Stimulated activated naive CD8-positive, alpha-beta T cell treated with anti-CD3 and anti-CD28 coated beads, Interleukin-15, Interleukin-2, amounts not matched to agents 100 ng/mL and 50 ng/mL, for 24 hours (primary cell): ENCODE measurements around the gene PSORS1C2.
"Not testable (repeated sequence)": the region's sequence is repeated elsewhere in the genome, so short reads cannot be mapped to it uniquely, and the experiment has no call there.

Experiments
- H3K27ac Mint-ChIP-seq: one replicate; pipeline ENCODE4 v1.8.0; 2021; ENCODE audit warnings: mild to moderate bottlenecking, mixed read lengths
- H3K27me3 Mint-ChIP-seq: one replicate; pipeline ENCODE4 v1.8.0; 2021; ENCODE audit warnings: mixed read lengths
- H3K36me3 Mint-ChIP-seq: one replicate; pipeline ENCODE4 v1.8.0; 2021; ENCODE audit warnings: low read depth, mixed read lengths
- H3K4me1 Mint-ChIP-seq: one replicate; pipeline ENCODE4 v1.8.0; 2021; ENCODE audit warnings: low read depth, mixed read lengths
- H3K4me3 Mint-ChIP-seq: one replicate; pipeline ENCODE4 v1.8.0; 2021; ENCODE audit warnings: mild to moderate bottlenecking, mixed read lengths
- H3K9me3 Mint-ChIP-seq: one replicate; pipeline ENCODE4 v1.8.0; 2021; ENCODE audit warnings: mixed read lengths

Gene PSORS1C2

DNA sequence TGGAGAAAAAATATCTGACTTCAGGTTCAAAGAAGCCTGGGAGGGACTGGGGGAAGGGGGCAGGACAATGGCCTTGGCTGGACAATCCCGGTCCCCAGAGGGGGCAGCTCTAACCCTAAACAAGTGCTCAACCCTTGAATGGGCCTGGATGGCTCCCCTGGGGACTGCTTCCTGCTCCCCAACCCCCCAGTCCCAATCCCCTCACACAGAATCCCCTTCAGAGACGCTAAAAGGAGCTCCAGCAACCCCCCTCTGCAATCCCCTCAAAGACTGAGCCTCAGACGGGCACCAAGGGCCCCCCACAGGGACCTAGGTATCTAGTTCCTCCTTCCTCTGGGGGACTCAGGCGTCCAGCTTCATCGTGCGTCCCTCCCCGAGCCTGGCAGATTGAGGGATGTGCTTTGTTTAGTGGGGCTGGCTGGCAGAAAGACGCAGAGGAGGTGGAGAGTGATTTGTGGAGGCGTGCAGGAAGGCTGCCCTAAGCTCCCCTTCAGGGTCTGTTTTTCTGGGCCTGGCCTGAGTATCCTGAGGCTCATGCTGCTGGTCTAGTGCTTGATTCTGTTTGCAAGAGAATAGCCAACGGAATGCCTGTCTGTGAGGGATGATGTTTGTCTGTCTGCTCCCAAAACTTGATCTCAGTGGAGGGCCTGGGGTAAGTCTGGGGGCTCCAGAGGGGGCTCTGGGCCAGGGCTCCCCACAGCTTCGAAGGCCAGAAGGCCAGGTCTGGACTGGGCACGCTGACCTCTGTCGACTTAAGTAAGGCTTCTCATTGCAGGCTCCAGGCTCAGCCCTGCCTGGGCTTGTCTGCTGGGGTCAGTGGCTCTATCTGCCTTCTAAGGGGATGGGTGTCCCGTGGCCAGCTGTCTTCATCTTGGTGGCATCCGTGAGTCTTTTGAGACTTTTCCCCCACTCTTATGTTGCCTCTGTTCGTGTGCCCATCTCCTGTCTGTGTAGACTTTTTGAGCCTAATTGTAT, 33.4 kb upstream of the PSORS1C2 start:
- no peaks in the 10 kb centered on the region for H3K9me3 Mint-ChIP-seq
- no peaks in the 10 kb centered on the region for H3K36me3 Mint-ChIP-seq
- no peaks in the 10 kb centered on the region for H3K27me3 Mint-ChIP-seq
- H3K4me3 Mint-ChIP-seq: no peak overlapping the region
- H3K4me1 Mint-ChIP-seq: no peaks in the 10 kb centered on the region
- H3K27ac Mint-ChIP-seq: no peak overlapping the region

GRCh38 chr6:31170987-31171671, 32.3 kb upstream of the PSORS1C2 start:
- no peak overlapping the region for H3K4me3 Mint-ChIP-seq
- H3K27ac Mint-ChIP-seq: no peak overlapping the region

DNA sequence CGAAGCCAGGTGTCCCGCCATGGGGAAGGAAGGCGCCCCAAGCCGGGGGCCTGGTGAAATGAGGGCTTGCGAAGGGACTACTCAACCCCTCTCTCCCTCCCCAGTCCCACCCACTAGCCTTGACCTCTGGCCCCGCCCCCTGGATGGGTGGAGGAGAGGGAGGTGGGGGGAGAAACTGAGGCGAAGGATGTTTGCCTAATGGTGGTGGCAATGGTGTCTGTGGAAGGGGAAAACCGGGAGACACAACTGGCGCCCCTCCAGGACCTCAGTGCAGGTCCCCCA, 31.7 kb upstream of the PSORS1C2 start, which contains the start of gene POU5F1:
Gene POU5F1 (minus strand): TSS at position 83 of the 282 bp plus-strand sequence. CDS start 62 bp downstream, at position 21.
- no peak within 1 kb of the TSS for H3K27ac Mint-ChIP-seq
- no peaks in the 10 kb centered on the region for H3K36me3 Mint-ChIP-seq
- no peak within 1 kb of the TSS for H3K4me3 Mint-ChIP-seq
- peaks cover under 1% of the 10 kb centered on the region for H3K4me1 Mint-ChIP-seq
- H3K9me3 Mint-ChIP-seq: no peaks in the 10 kb centered on the region
- no peaks in the 10 kb centered on the region for H3K27me3 Mint-ChIP-seq

More at GRCh38 chr6:31170987-31171671, 32.3 kb upstream of the PSORS1C2 start:
- Mint-ChIP-seq H3K27me3 (no peaks in the 10 kb centered on the region), H3K36me3 (no peaks in the 10 kb centered on the region), H3K4me1 (no peaks in the 10 kb centered on the region), H3K9me3 (no peaks in the 10 kb centered on the region)

DNA sequence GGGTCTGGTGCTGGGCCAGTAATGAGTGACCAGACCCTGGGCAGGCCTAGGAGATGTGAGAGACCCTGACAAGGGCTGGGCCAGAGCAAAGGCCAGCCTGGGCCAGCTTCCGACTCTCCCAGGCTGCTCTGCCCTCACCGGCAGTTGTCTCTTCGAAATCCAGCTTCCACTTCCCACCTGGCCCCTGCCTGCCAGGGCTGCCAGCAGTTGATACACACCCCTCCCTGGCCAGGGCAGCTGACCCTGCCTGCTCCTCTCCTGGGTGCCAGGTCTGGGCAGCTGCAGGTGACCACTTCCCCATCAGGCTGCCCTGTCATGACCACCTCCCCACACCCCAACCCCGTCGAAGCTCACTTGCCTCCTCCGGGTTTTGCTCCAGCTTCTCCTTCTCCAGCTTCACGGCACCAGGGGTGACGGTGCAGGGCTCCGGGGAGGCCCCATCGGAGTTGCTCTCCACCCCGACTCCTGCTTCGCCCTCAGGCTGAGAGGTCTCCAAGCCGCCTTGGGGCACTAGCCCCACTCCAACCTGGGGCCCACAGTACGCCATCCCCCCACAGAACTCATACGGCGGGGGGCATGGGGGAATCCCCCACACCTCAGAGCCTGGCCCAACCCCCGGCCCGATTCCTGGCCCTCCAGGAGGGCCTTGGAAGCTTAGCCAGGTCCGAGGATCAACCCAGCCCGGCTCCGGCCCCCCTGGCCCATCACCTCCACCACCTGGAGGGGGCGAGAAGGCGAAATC, 31.2 kb upstream of the PSORS1C2 start:
- H3K9me3 Mint-ChIP-seq, H3K4me3 Mint-ChIP-seq, H3K27me3 Mint-ChIP-seq, H3K4me1 Mint-ChIP-seq, H3K27ac Mint-ChIP-seq, H3K36me3 Mint-ChIP-seq: not testable (repeated sequence)

- Mint-ChIP-seq H3K4me3 (no peak overlapping the region), H3K36me3 (no peaks in the 10 kb centered on the region), H3K27me3 (no peaks in the 10 kb centered on the region), H3K27ac (no peak overlapping the region), H3K9me3 (no peaks in the 10 kb centered on the region), H3K4me1 (peaks cover 10% of the 10 kb centered on the region)
These were observed 30.4 kb upstream of the PSORS1C2 start for GRCh38 chr6:31169123-31169857.

- H3K27ac Mint-ChIP-seq: no peak overlapping the region
- no peak overlapping the region for H3K4me3 Mint-ChIP-seq
- H3K36me3 Mint-ChIP-seq: no peaks in the 10 kb centered on the region
- H3K27me3 Mint-ChIP-seq: no peaks in the 10 kb centered on the region
- peaks cover 17% of the 10 kb centered on the region for H3K4me1 Mint-ChIP-seq
- no peaks in the 10 kb centered on the region for H3K9me3 Mint-ChIP-seq
These were observed 29.7 kb upstream of the PSORS1C2 start for GRCh38 chr6:31168606-31169005.

GRCh38 chr6:31165986-31166385, 27.1 kb upstream of the PSORS1C2 start:
- no peak overlapping the region for H3K27ac Mint-ChIP-seq
- H3K27me3 Mint-ChIP-seq: no peaks in the 10 kb centered on the region
- peaks cover 20% of the 10 kb centered on the region for H3K36me3 Mint-ChIP-seq
- H3K4me1 Mint-ChIP-seq: peaks cover 37% of the 10 kb centered on the region
- no peaks in the 10 kb centered on the region for H3K9me3 Mint-ChIP-seq
- no peak overlapping the region for H3K4me3 Mint-ChIP-seq

- H3K36me3 Mint-ChIP-seq: peaks cover 20% of the 10 kb centered on the region
- H3K4me3 Mint-ChIP-seq, H3K27me3 Mint-ChIP-seq, H3K27ac Mint-ChIP-seq, H3K9me3 Mint-ChIP-seq: not testable (repeated sequence)
- H3K4me1 Mint-ChIP-seq: peaks cover 37% of the 10 kb centered on the region
These were observed 26.4 kb upstream of the PSORS1C2 start for GRCh38 chr6:31165064-31165832.

GRCh38 chr6:31164475-31165063, 25.7 kb upstream of the PSORS1C2 start:
- not testable (repeated sequence) for H3K27me3 Mint-ChIP-seq, H3K9me3 Mint-ChIP-seq, H3K27ac Mint-ChIP-seq, H3K4me3 Mint-ChIP-seq
- H3K4me1 Mint-ChIP-seq: peaks cover 42% of the 10 kb centered on the region
- peaks cover 26% of the 10 kb centered on the region for H3K36me3 Mint-ChIP-seq

- no peaks in the 10 kb centered on the region for H3K9me3 Mint-ChIP-seq
- H3K27ac Mint-ChIP-seq: no peak overlapping the region
- H3K4me3 Mint-ChIP-seq: no peak overlapping the region
- no peaks in the 10 kb centered on the region for H3K27me3 Mint-ChIP-seq
- peaks cover 30% of the 10 kb centered on the region for H3K36me3 Mint-ChIP-seq
- peaks cover 48% of the 10 kb centered on the region for H3K4me1 Mint-ChIP-seq
These were observed 25.1 kb upstream of the PSORS1C2 start for GRCh38 chr6:31163922-31164321.

GRCh38 chr6:31162463-31163165, 23.7 kb upstream of the PSORS1C2 start:
- H3K4me1 Mint-ChIP-seq: peaks cover 55% of the 10 kb centered on the region
- no peaks in the 10 kb centered on the region for H3K27me3 Mint-ChIP-seq
- no peaks in the 10 kb centered on the region for H3K9me3 Mint-ChIP-seq
- H3K27ac Mint-ChIP-seq: no peak overlapping the region
- H3K4me3 Mint-ChIP-seq: no peak overlapping the region
- H3K36me3 Mint-ChIP-seq: peaks cover 35% of the 10 kb centered on the region

- no peaks in the 10 kb centered on the region for H3K27me3 Mint-ChIP-seq
- no peaks in the 10 kb centered on the region for H3K9me3 Mint-ChIP-seq
- H3K4me1 Mint-ChIP-seq: peaks cover 61% of the 10 kb centered on the region
- peaks cover 36% of the 10 kb centered on the region for H3K36me3 Mint-ChIP-seq
- H3K4me3 Mint-ChIP-seq: peak overlapping the region; percentile 5
- no peak overlapping the region for H3K27ac Mint-ChIP-seq
These were observed 22.6 kb upstream of the PSORS1C2 start for GRCh38 chr6:31161216-31162126.
